Activated CD8-positive, alpha-beta T cell treated with anti-CD3 and anti-CD28 coated beads for 36 hours (primary cell): ENCODE data around the gene UQCRC1. TPM values are rescaled to one million over a fixed set of nuclear protein-coding genes. Genes with fewer than 3 reads are reported as not detected.

Source experiments
- ATAC-seq: fragments of 200-7000 bp; cut with Tn5 transposase; one replicate; pipeline ENCODE4 v1.10.0; 2021; ENCODE audit warnings: mild to moderate bottlenecking, moderate library complexity
- CTCF ChIA-PET: fragments of 350-600 bp; sonication (Branson Sonifier 250); formaldehyde crosslinking; loops from one replicate; lab custom pipeline; 2021; ENCODE audit warnings: antibody characterized with exemption; lab: Charles Lee
- POLR2A ChIA-PET: fragments of 350-600 bp; sonication (Branson Sonifier 250); formaldehyde crosslinking; loops from one replicate; lab custom pipeline; 2021; ENCODE audit warnings: antibody characterized with exemption; lab: Charles Lee
- DNase-seq: peaks from one replicate; pipeline ENCODE4 v3.0.0-alpha.2; 2020
- H3K27ac Mint-ChIP-seq: one replicate; pipeline ENCODE4 v1.8.0; 2021; ENCODE audit warnings: mild to moderate bottlenecking, mixed read lengths
- H3K27me3 Mint-ChIP-seq: one replicate; pipeline ENCODE4 v1.8.0; 2021; ENCODE audit warnings: mixed read lengths
- H3K36me3 Mint-ChIP-seq: one replicate; pipeline ENCODE4 v1.8.0; 2021; ENCODE audit warnings: low read depth, mixed read lengths
- H3K4me1 Mint-ChIP-seq: one replicate; pipeline ENCODE4 v1.8.0; 2021; ENCODE audit warnings: low read depth, mixed read lengths
- H3K4me3 Mint-ChIP-seq: one replicate; pipeline ENCODE4 v1.8.0; 2021; ENCODE audit warnings: mild to moderate bottlenecking, moderate library complexity, mixed read lengths
- H3K9me3 Mint-ChIP-seq: one replicate; pipeline ENCODE4 v1.8.0; 2021; ENCODE audit warnings: mixed read lengths
- CTCF ChIP-seq: fragments of 200-600 bp; IDR thresholded peaks from one replicate; pipeline ENCODE4 v1.8.0; 2022; ENCODE audit warnings: antibody characterized with exemption, mild to moderate bottlenecking
- intact Hi-C: fragments of 100-400 bp; cut with micrococcal nuclease; formaldehyde crosslinking; loops from one replicate; pipeline ENCODE4 v1.10.0; 2022
- total RNA-seq, 2 experiments: library from RNA; stranded (reverse); gene quantifications; one replicate each; pipeline ENCODE4 v1.2.3, GENCODE V29; 2021

The UQCRC1 gene
- total RNA-seq, 2 experiments from 2014 or later, result 240 to 256 TPM

GRCh38 chr3:48566401-48566760 is 43.1 kb downstream of the UQCRC1 start:
- ChIA-PET CTCF (interaction anchor here (2.0 kb wide), 1 partner anchor 8 kb away, joined by 6 read pairs; no protein-coding TSS in a partner anchor), POLR2A (interaction anchor here (1.4 kb wide), 1 partner anchor 9 kb away, joined by 4 read pairs; no protein-coding TSS in a partner anchor)
- H3K27ac Mint-ChIP-seq, result no peak overlapping the region
- no peaks in the 10 kb centered on the region for H3K27me3 Mint-ChIP-seq
- intact Hi-C loops, result no loop called here
- H3K4me1 Mint-ChIP-seq, result peaks cover 18% of the 10 kb centered on the region
- H3K4me3 Mint-ChIP-seq, result no peak overlapping the region
- no peaks in the 10 kb centered on the region for H3K9me3 Mint-ChIP-seq
- ATAC-seq (no peak), DNase-seq (no peak)
- no peak for TF ChIP-seq CTCF
- no peaks in the 10 kb centered on the region for H3K36me3 Mint-ChIP-seq

DNA sequence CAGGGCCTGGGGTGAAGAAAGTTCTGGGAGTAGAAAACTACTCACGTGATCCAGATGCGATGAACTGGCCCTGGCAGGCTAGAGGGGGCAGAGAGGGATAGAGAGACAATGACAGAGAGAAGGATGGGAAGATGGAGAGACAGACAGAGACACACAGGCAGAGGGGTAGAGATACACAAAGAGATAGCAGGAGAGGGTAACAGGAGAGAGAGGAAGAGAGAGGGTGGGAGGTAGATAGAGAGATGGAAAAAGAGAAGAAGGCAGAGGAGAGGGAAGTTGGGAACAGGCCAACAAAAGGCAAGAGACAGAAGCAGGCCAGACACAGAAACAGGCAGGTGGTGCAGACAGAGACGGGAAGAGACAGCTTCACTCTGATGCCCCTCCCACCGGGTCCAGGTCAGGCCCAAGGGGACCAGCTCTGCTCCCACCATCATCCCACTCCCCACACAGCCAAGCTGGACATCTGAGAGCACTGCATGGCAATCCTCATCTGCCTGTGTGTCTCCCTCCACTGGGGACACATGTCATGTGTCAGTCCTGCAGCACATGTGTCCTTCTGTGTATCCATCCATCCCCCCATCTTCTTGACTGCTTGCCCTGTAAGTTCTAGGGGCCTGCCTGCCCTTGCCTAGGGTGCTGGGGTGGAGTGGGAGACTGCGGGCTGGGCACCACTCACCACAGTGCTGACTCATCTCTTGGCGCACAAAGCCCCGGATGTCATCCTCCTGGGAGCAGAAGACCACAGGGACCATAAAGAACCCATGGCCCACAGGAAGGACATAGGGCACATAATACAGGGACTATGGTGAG is 43.6 kb downstream of the UQCRC1 start:
- peak; percentile 40 for ATAC-seq
- intact Hi-C loops, result no loop called here
- Mint-ChIP-seq H3K27ac (no peak overlapping the region), H3K36me3 (no peaks in the 10 kb centered on the region), H3K4me3 (no peak overlapping the region), H3K9me3 (no peaks in the 10 kb centered on the region), H3K4me1 (peaks cover 23% of the 10 kb centered on the region), H3K27me3 (no peaks in the 10 kb centered on the region)
- ChIA-PET POLR2A (interaction anchor here (1.2 to 1.4 kb wide), 2 partner anchors 8 to 31 kb away, joined by 3 to 4 read pairs; no protein-coding TSS in a partner anchor), CTCF (no interaction called here)
- TF ChIP-seq CTCF, result no peak
- DNase-seq, result peak; percentile 39

GRCh38 chr3:48565186-48565585 is 44.3 kb downstream of the UQCRC1 start:
- no peaks in the 10 kb centered on the region for H3K36me3 Mint-ChIP-seq
- CTCF ChIA-PET, result interaction anchor here (2.5 kb wide), 1 partner anchor 129 kb away, joined by 6 read pairs; no protein-coding TSS in a partner anchor
- ATAC-seq (no peak), DNase-seq (no peak)
- H3K27ac Mint-ChIP-seq, result no peak overlapping the region
- no peak for TF ChIP-seq CTCF
- no peak overlapping the region for H3K4me3 Mint-ChIP-seq
- POLR2A ChIA-PET, result interaction anchor here (1.2 kb wide), 1 partner anchor 32 kb away, joined by 3 read pairs; no protein-coding TSS in a partner anchor
- no peaks in the 10 kb centered on the region for H3K9me3 Mint-ChIP-seq
- H3K4me1 Mint-ChIP-seq, result peaks cover 28% of the 10 kb centered on the region
- intact Hi-C loops, result no loop called here
- H3K27me3 Mint-ChIP-seq, result no peaks in the 10 kb centered on the region

- ChIA-PET CTCF (interaction anchor here (1.0 to 2.5 kb wide), 2 partner anchors 70 to 128 kb away, joined by 3 to 6 read pairs; no protein-coding TSS in a partner anchor), POLR2A (interaction anchor here (1.2 kb wide), 1 partner anchor 32 kb away, joined by 3 read pairs; no protein-coding TSS in a partner anchor)
- H3K9me3 Mint-ChIP-seq, result no peaks in the 10 kb centered on the region
- no peaks in the 10 kb centered on the region for H3K36me3 Mint-ChIP-seq
- H3K27ac Mint-ChIP-seq, result no peak overlapping the region
- H3K4me1 Mint-ChIP-seq, result peaks cover 28% of the 10 kb centered on the region
- ATAC-seq (no peak), DNase-seq (no peak)
- H3K27me3 Mint-ChIP-seq, result no peaks in the 10 kb centered on the region
- intact Hi-C loops, result no loop called here
- no peak for TF ChIP-seq CTCF
- H3K4me3 Mint-ChIP-seq, result no peak overlapping the region
Observed at GRCh38 chr3:48564667-48565066, 44.8 kb downstream of the UQCRC1 start.

DNA sequence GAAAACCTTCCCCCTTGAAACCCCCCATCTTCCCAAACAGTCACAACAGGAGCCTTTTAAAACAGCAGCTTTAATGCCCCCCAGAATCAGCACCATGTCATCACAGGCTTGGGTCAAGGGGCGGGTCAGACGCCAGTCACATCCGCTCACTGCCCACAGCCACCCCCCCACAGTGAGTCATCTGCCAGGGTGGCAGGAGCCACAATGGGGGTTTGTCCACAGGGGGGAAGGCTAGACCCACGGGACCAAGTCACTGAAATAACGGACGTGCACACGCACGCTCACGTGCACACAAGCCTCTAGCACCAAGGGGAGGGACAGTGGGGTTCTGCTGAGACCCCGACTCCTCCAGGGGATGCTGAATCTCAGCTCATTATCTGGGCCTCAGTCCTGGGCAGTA is 45.4 kb downstream of the UQCRC1 start:
- ATAC-seq, result peak; percentile 64
- no peaks in the 10 kb centered on the region for H3K9me3 Mint-ChIP-seq
- no peak for TF ChIP-seq CTCF
- ChIA-PET CTCF (interaction anchor here (1.0 to 2.5 kb wide), 2 partner anchors 71 to 127 kb away, joined by 3 to 6 read pairs; no protein-coding TSS in a partner anchor), POLR2A (interaction anchor here (0.6 kb wide), 1 partner anchor 385 kb away, joined by 5 read pairs; no protein-coding TSS in a partner anchor)
- no peaks in the 10 kb centered on the region for H3K36me3 Mint-ChIP-seq
- H3K27me3 Mint-ChIP-seq, result no peaks in the 10 kb centered on the region
- intact Hi-C loops, result no loop called here
- DNase-seq, result peak; percentile 73
- peaks cover 28% of the 10 kb centered on the region for H3K4me1 Mint-ChIP-seq
- peak overlapping the region; percentile 48 for H3K27ac Mint-ChIP-seq
- no peak overlapping the region for H3K4me3 Mint-ChIP-seq
